A549 (cell line): ENCODE measurements around the gene IFNL2. TPM values are rescaled to one million over a fixed set of nuclear protein-coding genes. Genes with fewer than 3 reads are reported as not detected.
"Not testable (repeated sequence)": the region's sequence is repeated elsewhere in the genome, so short reads cannot be mapped to it uniquely, and the experiment has no call there.

Experiments used
- ATAC-seq, 2 experiments: fragments of 200-7000 bp in 1 of 2; fragments of >200 bp in 1 of 2; cut with Nextera tagmentation in 1 of 2; cut with Tn5 transposase in 1 of 2; 3 replicates each; pipeline versions ENCODE4 v1.8.0 to v1.9.1; 2018 to 2020; ENCODE audit warnings: mild to moderate bottlenecking in 1 of 2, moderate library complexity in 1 of 2
- CTCF ChIA-PET: fragments of 300-600 bp; sonication (Branson Sonifier 250); formaldehyde crosslinking; extraction: SDS; loops from one replicate; lab custom pipeline; 2021; ENCODE audit warnings: antibody characterized with exemption, inconsistent platforms; lab: Yijun Ruan, JAX
- POLR2A ChIA-PET: fragments of 350-600 bp; formaldehyde crosslinking; extraction: SDS; loops from one replicate; lab custom pipeline; 2021; ENCODE audit warnings: antibody characterized with exemption, inconsistent platforms; lab: Yijun Ruan, JAX
- DNase-seq, 2 experiments: peaks; one replicate each; pipeline versions ENCODE4 v3.0.0 to v3.0.0-alpha.2; 2011 to 2016; ENCODE audit warnings: low read depth in 1 of 2, low spot score in 1 of 2
- FAIRE-seq: peaks from 2 replicates; lab custom pipeline; 2011; peaks lifted over from hg19 to GRCh38; lab: Jason Lieb, UNC
- H3K27ac ChIP-seq, 2 experiments: fragments of >200 bp; sonication (Bioruptor Twin); formaldehyde crosslinking; 3 replicates each; pipeline ENCODE4 v1.5.1; 2016 to 2017
- H3K4me1 ChIP-seq: fragments of >200 bp; sonication (Bioruptor Twin); formaldehyde crosslinking; 3 replicates; pipeline ENCODE4 v1.6.1; 2016
- H3K4me2 ChIP-seq: fragments of >200 bp; sonication (Bioruptor Twin); formaldehyde crosslinking; 3 replicates; pipeline ENCODE4 v1.6.1; 2016
- H3K4me3 ChIP-seq: fragments of >200 bp; sonication (Bioruptor Twin); formaldehyde crosslinking; 3 replicates; pipeline ENCODE4 v1.5.1; 2016
- H3K9me3 ChIP-seq: fragments of >200 bp; sonication (Bioruptor Twin); formaldehyde crosslinking; 3 replicates; pipeline ENCODE4 v1.6.1; 2016
- CEBPB ChIP-seq, 2 experiments: fragments of >200 bp in 1 of 2; sonication (Bioruptor Twin) in 1 of 2; formaldehyde crosslinking in 1 of 2; IDR thresholded peaks; 2 replicates each; pipeline ENCODE4 v1.6.1; 2012 to 2016
- CHD4 ChIP-seq: fragments of 200-600 bp; sonication (generic); IDR thresholded peaks from 2 replicates; pipeline ENCODE4 v1.6.1; 2016; ENCODE audit warnings: antibody characterized with exemption, mild to moderate bottlenecking, borderline replicate concordance
- HDAC2 ChIP-seq: fragments of 200-600 bp; sonication (generic); IDR thresholded peaks from 2 replicates; pipeline ENCODE4 v1.6.1; 2016
- HOXB13 ChIP-seq: fragments of 250-450 bp; sonication (Bioruptor Pico); IDR thresholded peaks from 2 replicates; pipeline ENCODE4 v1.5.0; 2020; ENCODE audit warnings: low read depth, mild to moderate bottlenecking, moderate library complexity
- HOXB5 ChIP-seq: fragments of 250-450 bp; sonication (Bioruptor Pico); IDR thresholded peaks from 2 replicates; pipeline ENCODE4 v1.5.0; 2020; ENCODE audit warnings: mild to moderate bottlenecking, moderate library complexity
- JUNB ChIP-seq: fragments of >200 bp; sonication (Bioruptor Twin); formaldehyde crosslinking; IDR thresholded peaks from 2 replicates; pipeline ENCODE4 v1.6.1; 2016
- RARB ChIP-seq: fragments of 250-450 bp; sonication (Bioruptor Pico); IDR thresholded peaks from 2 replicates; pipeline ENCODE4 v1.8.0; 2021; ENCODE audit warnings: mild to moderate bottlenecking, moderate library complexity
- RFX5 ChIP-seq: fragments of 450-650 bp; IDR thresholded peaks from 2 replicates; pipeline ENCODE4 v1.7.1; 2014; ENCODE audit warnings: antibody characterized with exemption, mild to moderate bottlenecking, moderate library complexity
- RNF2 ChIP-seq: fragments of 200-600 bp; sonication (generic); IDR thresholded peaks from 2 replicates; pipeline ENCODE4 v1.6.1; 2016; ENCODE audit warnings: low read depth, mild to moderate bottlenecking, antibody characterized with exemption, moderate library complexity, borderline replicate concordance
- ZC3H11A ChIP-seq: fragments of 450-650 bp; IDR thresholded peaks from 2 replicates; pipeline ENCODE4 v1.6.1; 2014; ENCODE audit warnings: antibody characterized with exemption, mild to moderate bottlenecking
- WGBS: methylation state at CpG from one replicate; pipeline ENCODE4 v1.1.6; 2017; ENCODE audit errors: missing lambda C conversion rate; 5-methylcytosine and 5-hydroxymethylcytosine counted together
- polyA plus RNA-seq, 4 experiments: library from polyadenylated mRNA; depleted of rRNA in 3 of 4; stranded (reverse); fragments of >200 nt; fragmentation: RNase III in 1 of 4; extraction: RNeasy Plus Mini Kit Qiagen cat#74134 plus additional on column Dnase treatment in 1 of 4; gene quantifications; 2 replicates in 3 of 4; 3 replicates in 1 of 4; pipeline ENCODE4 v1.2.3, GENCODE V29; 2011 to 2017
- TF ChIP-seq, protein P1 (sequence below): fragments of >200 bp; sonication (Bioruptor Twin); formaldehyde crosslinking; IDR thresholded peaks from 3 replicates; pipeline ENCODE4 v1.6.1; 2016
- TF ChIP-seq, protein P2 (sequence below): fragments of >200 bp; sonication (Bioruptor Twin); formaldehyde crosslinking; IDR thresholded peaks from 2 replicates; pipeline ENCODE4 v1.6.1; 2016
- TF ChIP-seq, protein P3 (sequence below): fragments of 150-350 bp; IDR thresholded peaks from 2 replicates; pipeline ENCODE4 v1.6.1; 2014; ENCODE audit warnings: low read depth, mild to moderate bottlenecking, low read length
- TF ChIP-seq, protein P4 (sequence below): IDR thresholded peaks from 2 replicates; pipeline ENCODE4 v1.6.1; 2012

The IFNL2 gene
- polyA plus RNA-seq, 2 of the 4 experiments (the other 2 are of a cell fraction) = not detected

DNA sequence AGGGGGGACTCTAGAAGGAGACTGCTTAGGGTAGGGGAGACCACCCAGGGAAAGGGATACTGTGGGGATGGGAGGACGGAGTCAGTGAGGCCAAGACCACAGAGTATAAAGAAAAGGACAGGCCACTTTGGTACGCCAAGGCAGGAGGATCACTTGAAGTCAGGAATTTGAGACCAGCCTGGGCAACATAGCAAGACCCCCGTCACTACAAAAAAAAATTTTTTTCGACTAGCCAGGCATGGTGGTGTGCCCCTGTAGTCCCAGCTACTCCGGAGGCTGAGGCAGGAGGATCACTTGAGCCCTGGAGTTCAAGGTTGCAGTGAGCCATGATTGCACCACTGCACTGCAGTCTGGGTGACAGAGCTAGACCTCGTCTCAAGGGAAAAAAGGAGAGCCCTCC, 30.0 kb upstream of the IFNL2 start (continued):
- TF ChIP-seq, protein P1, sequence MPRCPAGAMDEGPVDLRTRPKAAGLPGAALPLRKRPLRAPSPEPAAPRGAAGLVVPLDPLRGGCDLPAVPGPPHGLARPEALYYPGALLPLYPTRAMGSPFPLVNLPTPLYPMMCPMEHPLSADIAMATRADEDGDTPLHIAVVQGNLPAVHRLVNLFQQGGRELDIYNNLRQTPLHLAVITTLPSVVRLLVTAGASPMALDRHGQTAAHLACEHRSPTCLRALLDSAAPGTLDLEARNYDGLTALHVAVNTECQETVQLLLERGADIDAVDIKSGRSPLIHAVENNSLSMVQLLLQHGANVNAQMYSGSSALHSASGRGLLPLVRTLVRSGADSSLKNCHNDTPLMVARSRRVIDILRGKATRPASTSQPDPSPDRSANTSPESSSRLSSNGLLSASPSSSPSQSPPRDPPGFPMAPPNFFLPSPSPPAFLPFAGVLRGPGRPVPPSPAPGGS = no peak
- TF ChIP-seq CHD4 (no peak), JUNB (no peak), HDAC2 (no peak), RNF2 (no peak)
- TF ChIP-seq, protein P2, sequence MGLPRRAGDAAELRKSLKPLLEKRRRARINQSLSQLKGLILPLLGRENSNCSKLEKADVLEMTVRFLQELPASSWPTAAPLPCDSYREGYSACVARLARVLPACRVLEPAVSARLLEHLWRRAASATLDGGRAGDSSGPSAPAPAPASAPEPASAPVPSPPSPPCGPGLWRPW = no peak

DNA sequence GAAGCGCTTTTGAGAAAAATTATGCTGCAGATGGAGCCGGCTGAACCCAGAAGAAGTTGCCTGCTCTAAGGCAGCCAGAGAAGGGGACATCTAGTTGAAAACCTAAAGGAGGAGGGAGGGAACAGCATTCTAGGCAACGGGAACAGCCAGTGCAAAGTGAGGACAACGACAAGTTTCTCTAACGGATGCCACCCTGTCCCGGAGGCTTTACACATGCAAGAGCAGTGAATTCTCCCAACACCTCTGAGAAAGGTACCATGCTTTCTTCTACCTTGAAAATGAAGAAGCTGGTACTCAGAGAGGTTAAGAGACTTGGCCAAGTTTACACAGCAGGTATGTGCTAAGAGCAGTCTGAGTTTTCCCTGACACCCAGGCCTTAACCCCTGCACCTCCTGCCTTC, 29.3 kb upstream of the IFNL2 start:
- CTCF ChIA-PET = interaction anchor here (0.6 to 1.8 kb wide), 9 partner anchors 8 to 130 kb away, joined by 3 to 6 read pairs (median 3); no protein-coding TSS in a partner anchor
- Histone ChIP-seq H3K9me3 (no peaks in the 10 kb centered on the region), H3K4me1 (no peaks in the 10 kb centered on the region), H3K27ac (no peak overlapping the region), H3K4me2 (no peak overlapping the region), H3K4me3 (no peak overlapping the region)
- POLR2A ChIA-PET = interaction anchor here (0.6 kb wide), 1 partner anchor 58 kb away, joined by 8 read pairs; no protein-coding TSS in a partner anchor
- TF ChIP-seq, protein P3, sequence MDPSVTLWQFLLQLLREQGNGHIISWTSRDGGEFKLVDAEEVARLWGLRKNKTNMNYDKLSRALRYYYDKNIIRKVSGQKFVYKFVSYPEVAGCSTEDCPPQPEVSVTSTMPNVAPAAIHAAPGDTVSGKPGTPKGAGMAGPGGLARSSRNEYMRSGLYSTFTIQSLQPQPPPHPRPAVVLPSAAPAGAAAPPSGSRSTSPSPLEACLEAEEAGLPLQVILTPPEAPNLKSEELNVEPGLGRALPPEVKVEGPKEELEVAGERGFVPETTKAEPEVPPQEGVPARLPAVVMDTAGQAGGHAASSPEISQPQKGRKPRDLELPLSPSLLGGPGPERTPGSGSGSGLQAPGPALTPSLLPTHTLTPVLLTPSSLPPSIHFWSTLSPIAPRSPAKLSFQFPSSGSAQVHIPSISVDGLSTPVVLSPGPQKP = no peak
- TF ChIP-seq HOXB5 (CRISPR knock-in tag) (no peak), HOXB13 (no peak)
- WGBS = 84% methylated on average over 6 of the region's 6 CpGs
- ATAC-seq = no peak
- FAIRE-seq = peak; percentile 77
- no peak for DNase-seq

DNA sequence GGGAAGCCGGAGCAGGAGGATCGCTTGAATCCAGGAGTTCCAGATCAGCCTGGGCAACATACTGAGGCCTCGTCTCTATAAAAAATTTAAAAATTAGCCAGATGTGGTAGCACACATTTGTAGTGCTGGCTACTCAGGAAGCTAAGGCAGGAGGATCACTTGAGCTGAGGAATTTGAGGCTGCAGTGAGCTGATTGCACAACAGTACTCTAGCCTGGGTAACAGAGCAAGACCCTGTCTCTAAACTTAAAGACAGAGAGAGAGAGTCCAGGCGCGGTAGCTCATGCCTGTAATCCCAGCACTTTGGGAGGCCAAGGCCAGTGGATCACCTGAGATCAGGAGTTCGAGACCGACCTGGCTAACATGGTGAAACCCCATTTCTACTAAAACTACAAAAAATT, 27.8 kb upstream of the IFNL2 start:
- H3K9me3 ChIP-seq = no peaks in the 10 kb centered on the region
- no peak overlapping the region for H3K4me3 ChIP-seq
- no peak for ATAC-seq
- no peak overlapping the region for H3K4me2 ChIP-seq
- DNase-seq = no peak
- CTCF ChIA-PET = interaction anchor here (0.6 to 1.7 kb wide), 4 partner anchors 9 to 87 kb away, joined by 3 to 7 read pairs (median 4); no protein-coding TSS in a partner anchor
- POLR2A ChIA-PET = no interaction called here
- H3K27ac ChIP-seq = no peak overlapping the region
- TF ChIP-seq, protein P4, sequence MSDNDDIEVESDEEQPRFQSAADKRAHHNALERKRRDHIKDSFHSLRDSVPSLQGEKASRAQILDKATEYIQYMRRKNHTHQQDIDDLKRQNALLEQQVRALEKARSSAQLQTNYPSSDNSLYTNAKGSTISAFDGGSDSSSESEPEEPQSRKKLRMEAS = no peak
- peak; percentile 24 to 51; a peak in 3 of 4 replicates for TF ChIP-seq CEBPB (IDR thresholded peaks at IDR 0.05)
- TF ChIP-seq RARB (CRISPR knock-in tag) = no peak
- TF ChIP-seq ZC3H11A = no peak
- TF ChIP-seq HOXB5 (CRISPR knock-in tag) = no peak
- TF ChIP-seq RFX5 = no peak
- TF ChIP-seq, all 56 proteins: peak for 1
- WGBS = 89% methylated on average over 7 of the region's 7 CpGs
- H3K4me1 ChIP-seq = no peaks in the 10 kb centered on the region
- no peak for FAIRE-seq

DNA sequence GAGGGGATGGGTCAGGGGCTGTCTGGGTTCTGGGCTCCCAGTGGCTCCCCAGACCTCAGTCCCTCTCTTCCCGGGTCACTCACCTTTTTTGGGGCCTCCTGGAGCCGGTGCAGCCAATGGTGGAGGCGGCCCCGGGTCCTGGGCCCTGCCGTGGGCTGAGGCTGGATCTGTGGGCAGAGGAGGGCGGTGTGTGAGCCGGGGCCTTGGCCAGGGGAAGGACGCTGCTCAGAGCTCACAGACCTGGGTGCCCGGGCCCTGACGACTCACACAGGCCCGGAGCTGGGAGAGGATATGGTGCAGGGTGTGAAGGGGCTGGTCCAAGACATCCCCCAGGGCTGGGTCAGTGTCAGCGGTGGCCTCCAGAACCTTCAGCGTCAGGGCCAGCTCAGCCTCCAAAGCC, 24.5 kb upstream of the IFNL2 start:
- DNase-seq, FAIRE-seq, POLR2A ChIA-PET, H3K4me1 ChIP-seq, H3K27ac ChIP-seq, H3K9me3 ChIP-seq, H3K4me2 ChIP-seq, H3K4me3 ChIP-seq: not testable (repeated sequence)
- WGBS = 59% methylated on average over 13 of the region's 13 CpGs
- ATAC-seq = peak in 1 of 2 experiments; percentile 2; a peak in 1 of 6 replicates
- CTCF ChIA-PET = interaction anchor here (1.6 kb wide), 1 partner anchor 34 kb away, joined by 3 read pairs; no protein-coding TSS in a partner anchor

DNA sequence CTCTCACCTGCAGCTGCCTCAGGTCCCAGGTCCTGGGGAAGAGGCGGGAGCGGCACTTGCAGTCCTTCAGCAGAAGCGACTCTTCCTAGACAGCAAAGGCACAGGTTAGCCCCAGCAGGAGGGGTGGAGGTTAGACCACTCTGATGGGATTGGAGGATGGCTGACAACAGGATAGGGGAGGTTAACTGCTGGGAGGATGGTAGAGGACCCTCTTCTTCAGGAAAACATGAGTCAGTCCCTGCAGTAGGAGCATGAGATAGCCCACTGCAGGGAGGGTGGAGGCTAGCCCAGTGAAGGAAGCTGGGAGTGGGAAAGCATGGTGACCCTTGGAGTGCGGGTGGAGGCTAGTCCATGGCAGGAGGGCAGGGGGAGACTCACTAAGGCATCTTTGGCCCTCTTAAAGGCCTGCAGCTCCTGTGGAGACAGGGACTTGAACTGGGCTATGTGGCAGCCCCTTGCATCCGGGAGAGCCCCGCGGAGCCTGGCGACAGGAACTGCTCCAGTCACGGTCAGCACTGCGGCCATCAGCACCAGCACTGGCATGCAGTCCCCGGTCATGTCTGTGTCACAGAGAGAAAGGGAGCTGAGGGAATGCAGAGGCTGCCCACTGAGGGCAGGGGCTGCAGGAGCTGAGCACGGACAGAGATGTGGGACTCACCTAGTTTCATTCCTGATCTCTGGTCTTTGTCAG, 23.6 kb upstream of the IFNL2 start, which contains the start of gene IFNL3:
Gene IFNL3 (minus strand): TSS at position 597 of the 691 bp plus-strand sequence. CDS start 39 bp downstream, at position 558.
- H3K4me3 ChIP-seq, H3K27ac ChIP-seq, POLR2A ChIA-PET, H3K9me3 ChIP-seq, DNase-seq, H3K4me2 ChIP-seq, H3K4me1 ChIP-seq: not testable (repeated sequence)
- 76% methylated on average over 12 of the region's 12 CpGs for WGBS
- FAIRE-seq (peak; percentile 89), ATAC-seq (peak; percentile 9 to 12; a peak in 3 of 6 replicates)
- CTCF ChIA-PET = interaction anchor here (1.6 kb wide), 1 partner anchor 33 kb away, joined by 3 read pairs; no protein-coding TSS in a partner anchor

DNA sequence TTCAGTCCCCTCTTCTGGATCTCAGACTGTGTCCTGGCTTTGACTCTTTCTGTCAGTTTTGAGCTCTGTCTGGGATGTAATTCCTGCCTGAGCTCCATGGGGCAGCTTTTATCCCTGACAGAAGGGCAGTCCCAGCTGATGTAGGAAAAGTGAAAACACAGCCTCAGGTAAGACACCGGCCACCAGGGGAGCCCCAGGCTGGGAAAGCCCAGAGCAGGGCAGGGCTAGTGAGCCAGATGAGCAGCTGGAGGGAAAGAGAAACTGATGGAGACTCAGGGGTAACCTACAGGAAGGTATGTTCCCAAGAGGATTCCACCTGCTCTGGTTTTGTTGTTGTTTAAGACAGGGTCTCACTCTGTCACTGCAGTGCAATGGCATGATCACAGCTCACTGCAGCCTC, 23.0 kb upstream of the IFNL2 start:
- FAIRE-seq (peak; percentile 99), ATAC-seq (peak; percentile 84 to 92)
- H3K4me3 ChIP-seq, H3K4me2 ChIP-seq, H3K4me1 ChIP-seq, H3K27ac ChIP-seq, POLR2A ChIA-PET, H3K9me3 ChIP-seq, DNase-seq: not testable (repeated sequence)
- no CpG with 5 or more reads among the region's 1 CpG for WGBS
- CTCF ChIA-PET = interaction anchor here (0.7 to 1.6 kb wide), 2 partner anchors 11 to 32 kb away, joined by 3 read pairs; no protein-coding TSS in a partner anchor
